ENCODE results near the gene NAALADL2. TPM values are rescaled to one million over a fixed set of nuclear protein-coding genes. Genes with fewer than 3 reads are reported as not detected.

NAALADL2 gene
- total RNA-seq, 1 donor from 2014 or later = not detected

DNA sequence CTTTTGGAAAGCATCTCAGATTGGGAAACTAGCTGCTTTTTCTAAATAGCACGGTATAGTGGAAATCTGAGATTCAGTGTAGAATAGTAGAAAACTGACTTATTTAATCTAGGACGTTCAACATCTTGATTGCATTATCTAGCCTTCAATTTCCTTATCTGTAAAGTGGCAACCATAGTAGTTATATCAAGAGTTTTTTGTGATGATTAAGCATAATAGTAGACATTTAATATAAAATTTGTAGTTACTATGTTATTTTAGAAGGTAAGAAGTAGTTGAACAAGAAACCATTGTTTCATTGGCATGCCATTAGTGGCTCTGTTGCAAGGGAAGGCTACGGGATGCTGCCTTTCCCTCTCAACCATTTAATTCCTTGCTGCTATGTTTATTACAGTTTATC is 367.3 kb downstream of the NAALADL2 start:
- H3K36me3 Mint-ChIP-seq (ENCODE audit: low read depth) = no peaks in the 10 kb centered on the region
- intact Hi-C loops (cut with micrococcal nuclease) = no loop called here
- H3K4me1 Mint-ChIP-seq (ENCODE audit: low read depth) = no peaks in the 10 kb centered on the region
- H3K4me3 Mint-ChIP-seq = no peak overlapping the region
- DNase-seq (ENCODE audit: low spot score) = no peak
- no peak overlapping the region for H3K27ac Mint-ChIP-seq
- H3K9me3 Mint-ChIP-seq = no peaks in the 10 kb centered on the region
- no peaks in the 10 kb centered on the region for H3K27me3 Mint-ChIP-seq (ENCODE audit: insufficient read depth)

DNA sequence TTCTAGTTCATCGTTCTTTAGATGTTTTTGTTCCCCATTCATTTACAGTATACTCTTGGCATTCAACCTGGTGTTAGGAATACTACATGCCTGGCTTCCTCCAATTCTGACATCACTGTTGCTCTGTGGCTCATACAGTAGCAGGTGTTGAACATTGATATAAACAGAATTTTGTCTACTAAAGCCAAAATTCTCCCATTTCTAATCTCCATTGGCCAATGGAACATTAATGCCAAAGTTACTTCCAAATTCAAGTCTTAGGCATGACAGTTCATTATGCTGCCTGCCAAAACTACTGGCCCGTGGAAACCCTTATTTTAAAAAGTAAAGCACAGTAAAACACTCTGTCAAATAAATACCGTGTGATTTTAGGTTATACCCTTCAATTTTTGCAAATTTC is 368.0 kb downstream of the NAALADL2 start:
- intact Hi-C loops (cut with micrococcal nuclease) = no loop called here
- no peak overlapping the region for H3K4me3 Mint-ChIP-seq
- no peaks in the 10 kb centered on the region for H3K27me3 Mint-ChIP-seq (ENCODE audit: insufficient read depth)
- H3K4me1 Mint-ChIP-seq (ENCODE audit: low read depth) = no peaks in the 10 kb centered on the region
- no peaks in the 10 kb centered on the region for H3K9me3 Mint-ChIP-seq
- no peak overlapping the region for H3K27ac Mint-ChIP-seq
- H3K36me3 Mint-ChIP-seq (ENCODE audit: low read depth) = no peaks in the 10 kb centered on the region
- DNase-seq (ENCODE audit: low spot score) = no peak

- H3K36me3 Mint-ChIP-seq (ENCODE audit: low read depth) = no peaks in the 10 kb centered on the region
- no peaks in the 10 kb centered on the region for H3K4me1 Mint-ChIP-seq (ENCODE audit: low read depth)
- intact Hi-C loops (cut with micrococcal nuclease) = no loop called here
- DNase-seq (ENCODE audit: low spot score) = no peak
- no peak overlapping the region for H3K27ac Mint-ChIP-seq
- no peaks in the 10 kb centered on the region for H3K9me3 Mint-ChIP-seq
- no peaks in the 10 kb centered on the region for H3K27me3 Mint-ChIP-seq (ENCODE audit: insufficient read depth)
- no peak overlapping the region for H3K4me3 Mint-ChIP-seq
These were observed 375.1 kb downstream of the NAALADL2 start for GRCh38 chr3:175233957-175234940.

DNA sequence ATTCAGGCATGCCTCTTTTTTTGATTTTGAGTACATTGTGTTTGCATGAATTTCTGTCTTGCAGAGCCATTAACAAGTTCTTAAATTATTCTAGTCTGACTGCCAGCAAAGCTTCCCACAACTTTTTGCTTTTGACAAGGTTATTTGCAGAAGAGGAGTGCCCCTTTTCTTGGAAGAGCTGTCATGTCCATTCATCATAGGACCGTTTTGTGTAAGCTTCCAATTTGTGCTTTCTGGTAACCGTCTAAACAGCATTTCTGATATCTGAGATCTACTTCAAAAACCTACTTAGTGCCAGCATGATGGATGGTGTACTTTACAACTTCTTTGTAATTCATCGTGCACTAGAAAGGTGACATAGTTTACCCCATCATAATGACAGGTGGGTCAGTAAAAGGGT is 379.7 kb downstream of the NAALADL2 start:
- no peaks in the 10 kb centered on the region for H3K27me3 Mint-ChIP-seq (ENCODE audit: insufficient read depth)
- no peak for DNase-seq (ENCODE audit: low spot score)
- intact Hi-C loops (cut with micrococcal nuclease) = no loop called here
- no peak overlapping the region for H3K27ac Mint-ChIP-seq
- no peaks in the 10 kb centered on the region for H3K36me3 Mint-ChIP-seq (ENCODE audit: low read depth)
- no peaks in the 10 kb centered on the region for H3K4me1 Mint-ChIP-seq (ENCODE audit: low read depth)
- no peaks in the 10 kb centered on the region for H3K9me3 Mint-ChIP-seq
- no peak overlapping the region for H3K4me3 Mint-ChIP-seq

DNA sequence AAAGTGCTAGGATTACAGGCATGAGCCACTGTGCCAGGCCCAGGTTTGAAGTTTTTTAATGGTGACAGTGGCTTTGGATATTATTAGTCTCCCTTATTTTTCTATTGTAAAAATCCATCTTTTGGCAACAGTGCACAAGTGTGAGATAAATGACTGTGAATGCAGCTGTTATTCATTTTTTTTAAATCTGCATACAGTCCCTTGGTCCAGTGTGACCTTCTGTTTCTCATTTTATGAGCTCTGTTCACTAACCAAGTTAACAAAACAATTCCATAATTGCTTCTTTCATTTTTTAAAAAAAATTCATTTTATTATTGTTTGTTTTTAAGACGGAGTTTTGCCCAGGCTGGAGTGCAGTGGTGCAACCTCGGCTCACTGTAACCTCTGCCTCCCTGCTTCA is 381.8 kb downstream of the NAALADL2 start:
- no peak for DNase-seq (ENCODE audit: low spot score)
- H3K27ac Mint-ChIP-seq = no peak overlapping the region
- H3K4me3 Mint-ChIP-seq = no peak overlapping the region
- intact Hi-C loops (cut with micrococcal nuclease) = no loop called here
- no peaks in the 10 kb centered on the region for H3K36me3 Mint-ChIP-seq (ENCODE audit: low read depth)
- no peaks in the 10 kb centered on the region for H3K9me3 Mint-ChIP-seq
- no peaks in the 10 kb centered on the region for H3K4me1 Mint-ChIP-seq (ENCODE audit: low read depth)
- H3K27me3 Mint-ChIP-seq (ENCODE audit: insufficient read depth) = no peaks in the 10 kb centered on the region

DNA sequence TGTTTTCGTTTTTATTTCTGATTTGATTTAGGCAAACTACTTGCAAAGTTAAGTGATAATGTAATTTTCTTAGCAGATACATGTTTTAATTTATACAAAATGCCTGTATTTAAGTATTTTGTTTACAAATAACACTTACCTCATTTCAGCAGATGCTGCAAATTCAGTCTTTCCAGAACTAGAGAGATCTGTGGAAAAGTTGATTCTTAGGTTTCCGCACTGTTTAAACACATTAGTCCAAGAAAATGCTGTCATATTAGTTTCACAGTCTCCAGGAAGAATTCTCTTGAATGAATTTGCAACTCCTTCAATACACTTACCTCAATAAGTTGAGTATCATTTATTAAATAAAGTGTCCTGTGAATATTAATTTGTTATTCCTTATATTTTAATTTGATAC is 383.1 kb downstream of the NAALADL2 start:
- no peak overlapping the region for H3K27ac Mint-ChIP-seq
- intact Hi-C loops (cut with micrococcal nuclease) = no loop called here
- no peak overlapping the region for H3K4me3 Mint-ChIP-seq
- H3K9me3 Mint-ChIP-seq = no peaks in the 10 kb centered on the region
- no peaks in the 10 kb centered on the region for H3K36me3 Mint-ChIP-seq (ENCODE audit: low read depth)
- no peaks in the 10 kb centered on the region for H3K4me1 Mint-ChIP-seq (ENCODE audit: low read depth)
- no peaks in the 10 kb centered on the region for H3K27me3 Mint-ChIP-seq (ENCODE audit: insufficient read depth)
- no peak for DNase-seq (ENCODE audit: low spot score)

DNA sequence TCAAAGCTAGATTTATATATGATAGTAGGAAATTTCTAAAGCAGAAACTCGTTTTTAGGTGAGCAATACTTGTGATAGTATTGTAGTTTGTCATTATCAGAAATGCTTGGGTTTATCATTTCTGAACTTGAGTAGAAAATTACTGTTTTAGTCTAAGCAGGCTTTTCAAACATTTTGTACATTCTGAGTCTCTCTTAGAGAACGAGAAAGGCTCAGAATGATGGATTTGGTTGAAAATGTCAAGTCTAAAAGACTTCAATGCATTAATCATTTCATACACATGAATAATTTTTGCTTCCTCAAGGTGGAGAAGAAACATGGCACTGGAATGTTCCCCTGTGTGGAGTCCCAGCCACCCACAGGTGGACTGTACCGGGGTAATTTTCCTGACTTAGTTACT is 387.1 kb downstream of the NAALADL2 start:
- Mint-ChIP-seq H3K4me3 (no peak overlapping the region), H3K27ac (no peak overlapping the region), H3K36me3 (ENCODE audit: low read depth) (no peaks in the 10 kb centered on the region), H3K9me3 (no peaks in the 10 kb centered on the region), H3K27me3 (ENCODE audit: insufficient read depth) (no peaks in the 10 kb centered on the region), H3K4me1 (ENCODE audit: low read depth) (no peaks in the 10 kb centered on the region)
- intact Hi-C loops (cut with micrococcal nuclease) = no loop called here
- no peak for DNase-seq (ENCODE audit: low spot score)

GRCh38 chr3:175246766-175247165 is 387.6 kb downstream of the NAALADL2 start:
- Mint-ChIP-seq H3K27me3 (ENCODE audit: insufficient read depth) (no peaks in the 10 kb centered on the region), H3K36me3 (ENCODE audit: low read depth) (no peaks in the 10 kb centered on the region), H3K4me1 (ENCODE audit: low read depth) (no peaks in the 10 kb centered on the region), H3K27ac (no peak overlapping the region), H3K9me3 (no peaks in the 10 kb centered on the region), H3K4me3 (no peak overlapping the region)
- intact Hi-C loops (cut with micrococcal nuclease) = no loop called here
- DNase-seq (ENCODE audit: low spot score) = no peak

DNA sequence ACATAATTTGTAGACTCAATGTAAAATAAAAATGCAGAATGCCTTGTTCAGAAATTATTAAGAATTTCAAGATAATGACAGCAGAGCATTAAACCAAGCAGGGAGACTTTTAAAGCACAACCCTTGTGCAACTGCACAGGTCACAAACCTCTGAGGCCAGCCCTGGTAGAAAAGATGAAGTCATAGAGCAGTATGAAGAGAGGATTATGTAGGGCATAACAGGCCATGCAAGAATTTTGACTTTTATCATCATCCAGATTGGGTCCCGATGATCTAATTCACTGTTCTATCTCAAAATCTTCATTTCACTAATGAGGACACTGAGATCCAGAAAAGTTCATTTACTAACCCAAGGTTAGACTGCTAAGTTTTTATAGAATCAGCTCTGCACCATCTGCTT is 388.5 kb downstream of the NAALADL2 start:
- Mint-ChIP-seq H3K9me3 (no peaks in the 10 kb centered on the region), H3K4me1 (ENCODE audit: low read depth) (no peaks in the 10 kb centered on the region), H3K36me3 (ENCODE audit: low read depth) (no peaks in the 10 kb centered on the region), H3K4me3 (no peak overlapping the region), H3K27me3 (ENCODE audit: insufficient read depth) (no peaks in the 10 kb centered on the region), H3K27ac (no peak overlapping the region)
- DNase-seq (ENCODE audit: low spot score) = no peak
- intact Hi-C loops (cut with micrococcal nuclease) = no loop called here

GRCh38 chr3:175248832-175249231 is 389.7 kb downstream of the NAALADL2 start:
- Mint-ChIP-seq H3K27me3 (ENCODE audit: insufficient read depth) (no peaks in the 10 kb centered on the region), H3K9me3 (no peaks in the 10 kb centered on the region), H3K27ac (no peak overlapping the region), H3K4me1 (ENCODE audit: low read depth) (no peaks in the 10 kb centered on the region), H3K36me3 (ENCODE audit: low read depth) (no peaks in the 10 kb centered on the region), H3K4me3 (no peak overlapping the region)
- intact Hi-C loops (cut with micrococcal nuclease) = no loop called here
- DNase-seq (ENCODE audit: low spot score) = no peak

GRCh38 chr3:175255698-175256097 is 396.6 kb downstream of the NAALADL2 start:
- Mint-ChIP-seq H3K27me3 (ENCODE audit: insufficient read depth) (no peaks in the 10 kb centered on the region), H3K4me1 (ENCODE audit: low read depth) (no peaks in the 10 kb centered on the region), H3K27ac (no peak overlapping the region), H3K9me3 (no peaks in the 10 kb centered on the region), H3K36me3 (ENCODE audit: low read depth) (no peaks in the 10 kb centered on the region), H3K4me3 (no peak overlapping the region)
- intact Hi-C loops (cut with micrococcal nuclease) = no loop called here
- no peak for DNase-seq (ENCODE audit: low spot score)

- H3K27me3 Mint-ChIP-seq (ENCODE audit: insufficient read depth) = no peaks in the 10 kb centered on the region
- H3K36me3 Mint-ChIP-seq (ENCODE audit: low read depth) = no peaks in the 10 kb centered on the region
- no peaks in the 10 kb centered on the region for H3K9me3 Mint-ChIP-seq
- H3K27ac Mint-ChIP-seq = no peak overlapping the region
- no peak overlapping the region for H3K4me3 Mint-ChIP-seq
- H3K4me1 Mint-ChIP-seq (ENCODE audit: low read depth) = no peaks in the 10 kb centered on the region
- intact Hi-C loops (cut with micrococcal nuclease) = no loop called here
- DNase-seq (ENCODE audit: low spot score) = no peak
These were observed 398.0 kb downstream of the NAALADL2 start for GRCh38 chr3:175257123-175257522.

DNA sequence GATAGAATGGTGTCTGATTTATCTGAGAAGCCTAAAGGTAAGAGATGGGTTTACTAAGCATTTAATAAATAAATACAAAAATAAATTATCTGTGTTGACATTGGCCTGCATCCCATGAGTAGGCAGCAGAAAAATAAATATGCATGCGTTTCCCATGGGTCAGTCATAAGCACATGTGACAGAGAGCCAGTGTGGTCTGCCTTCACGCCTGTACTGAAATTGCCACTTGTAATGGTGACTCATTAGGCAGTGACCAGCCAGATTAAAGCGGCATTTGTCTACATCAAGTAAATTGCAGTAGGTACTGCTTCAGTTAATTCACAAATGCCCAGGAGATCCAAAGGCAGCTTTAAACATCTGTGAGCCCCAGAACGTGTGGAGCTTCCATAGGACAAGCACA is 399.6 kb downstream of the NAALADL2 start:
- no peak overlapping the region for H3K27ac Mint-ChIP-seq
- no peaks in the 10 kb centered on the region for H3K4me1 Mint-ChIP-seq (ENCODE audit: low read depth)
- no peak for DNase-seq (ENCODE audit: low spot score)
- no peaks in the 10 kb centered on the region for H3K36me3 Mint-ChIP-seq (ENCODE audit: low read depth)
- H3K4me3 Mint-ChIP-seq = no peak overlapping the region
- intact Hi-C loops (cut with micrococcal nuclease) = no loop called here
- H3K9me3 Mint-ChIP-seq = no peaks in the 10 kb centered on the region
- H3K27me3 Mint-ChIP-seq (ENCODE audit: insufficient read depth) = no peaks in the 10 kb centered on the region
